Purkinje cell (primary cell): ENCODE results near the gene PSMD12. TPM values are rescaled to one million over a fixed set of nuclear protein-coding genes. Genes with fewer than 3 reads are reported as not detected.

Source experiments
- polyA plus RNA-seq: library from polyadenylated mRNA; unstranded; fragments of >200 nt; fragmentation: Nextera tagmentation; gene quantifications from 2 replicates; pipeline ENCODE4 v1.2.1, GENCODE V29; 2014

Gene PSMD12
- 79.6 and 107 TPM in 2 replicates for polyA plus RNA-seq

GRCh38 chr17:67366193-67367157 lies at the start of gene PSMD12:
TSS of gene PSMD12 (minus strand) at chr17:67366577. CDS start at chr17:67366519, 58 bp downstream.

GRCh38 chr17:67376737-67377487 lies 10.5 kb upstream of the PSMD12 start, which contains the start of gene PITPNC1:
TSS of gene PITPNC1 (plus strand) at chr17:67377281.

Other genes starting within 250 kb of the PSMD12 start
- gene HELZ, start 121.4 kb downstream of the PSMD12 start, polyA plus RNA-seq: 17.2 and 23.9 TPM in 2 replicates
- gene PITPNC1, start 10.7 kb upstream of the PSMD12 start, polyA plus RNA-seq: 4.8 and 5.1 TPM in 2 replicates